ENCODE data around the gene ARSI. TPM values are rescaled to one million over a fixed set of nuclear protein-coding genes. Genes with fewer than 3 reads are reported as not detected.

The ARSI gene
- total RNA-seq (not detected), total RNA-seq (0 to 0.23 reads per million in 2 donors)

- peak within 1 kb of the TSS; percentile 19 for H3K4me3 Mint-ChIP-seq
- no peaks in the 10 kb centered on the region for H3K9me3 ChIP-seq (ENCODE audit: control insufficient read depth, low read length, poor library complexity, severe bottlenecking)
- H3K27me3 Mint-ChIP-seq, result peaks cover 53% of the 10 kb centered on the region
- no peak within 1 kb of the TSS for H3K27ac Mint-ChIP-seq
- H3K36me3 Mint-ChIP-seq (ENCODE audit: low read depth), result peaks cover 2% of the 10 kb centered on the region
- H3K4me1 Mint-ChIP-seq, result peaks cover 11% of the 10 kb centered on the region
- ATAC-seq (no peak), DNase-seq (no peak)
Observed at GRCh38 chr5:150302301-150303069, at the start of gene ARSI. TSS of gene ARSI (minus strand) at chr5:150302905. CDS start at chr5:150302373, 532 bp downstream.

- Mint-ChIP-seq H3K27ac (peak overlapping the region; percentile 79), H3K36me3 (ENCODE audit: low read depth) (no peaks in the 10 kb centered on the region), H3K4me1 (peaks cover 14% of the 10 kb centered on the region), H3K4me3 (no peak overlapping the region), H3K27me3 (no peaks in the 10 kb centered on the region)
- H3K9me3 ChIP-seq (ENCODE audit: control insufficient read depth, low read length, poor library complexity, severe bottlenecking), result no peaks in the 10 kb centered on the region
- ATAC-seq, result peak; percentile 79
- no peak for DNase-seq
Observed at GRCh38 chr5:150350524-150351344, 48.0 kb upstream of the ARSI start.

DNA sequence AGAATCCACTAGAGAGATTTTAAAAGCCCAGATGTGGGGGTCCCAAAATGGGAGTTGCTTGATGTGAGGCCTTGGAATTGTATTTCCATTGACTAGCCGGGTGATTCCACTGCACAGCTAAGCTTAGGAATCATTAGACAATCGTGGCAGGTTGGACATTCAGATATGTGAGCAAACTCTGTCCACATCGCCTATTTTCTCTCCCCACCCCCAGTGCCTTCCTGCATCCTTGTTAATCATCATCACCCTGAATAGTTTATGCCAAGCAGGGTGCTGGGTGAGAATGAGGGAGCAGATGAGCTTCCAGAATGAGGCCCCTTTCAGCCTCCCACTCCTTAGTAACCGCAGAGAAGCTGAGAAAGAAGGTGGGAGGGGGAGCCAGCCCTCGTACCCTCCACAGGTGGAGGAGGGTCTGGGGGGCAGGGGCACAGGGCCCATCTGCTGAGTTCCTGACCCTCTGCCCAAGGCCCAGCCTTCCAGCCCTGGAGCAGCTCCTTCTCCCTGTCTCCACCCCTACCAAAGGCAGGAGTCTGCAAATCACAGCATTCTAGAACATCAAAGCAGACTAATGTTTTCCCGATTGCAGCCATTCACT lies 47.1 kb upstream of the ARSI start:
- Mint-ChIP-seq H3K27ac (peak overlapping the region; percentile 4), H3K36me3 (ENCODE audit: low read depth) (no peaks in the 10 kb centered on the region), H3K4me1 (peaks cover 14% of the 10 kb centered on the region), H3K4me3 (no peak overlapping the region), H3K27me3 (peaks cover under 1% of the 10 kb centered on the region)
- H3K9me3 ChIP-seq (ENCODE audit: control insufficient read depth, low read length, poor library complexity, severe bottlenecking), result no peaks in the 10 kb centered on the region
- DNase-seq (no peak), ATAC-seq (no peak)

DNA sequence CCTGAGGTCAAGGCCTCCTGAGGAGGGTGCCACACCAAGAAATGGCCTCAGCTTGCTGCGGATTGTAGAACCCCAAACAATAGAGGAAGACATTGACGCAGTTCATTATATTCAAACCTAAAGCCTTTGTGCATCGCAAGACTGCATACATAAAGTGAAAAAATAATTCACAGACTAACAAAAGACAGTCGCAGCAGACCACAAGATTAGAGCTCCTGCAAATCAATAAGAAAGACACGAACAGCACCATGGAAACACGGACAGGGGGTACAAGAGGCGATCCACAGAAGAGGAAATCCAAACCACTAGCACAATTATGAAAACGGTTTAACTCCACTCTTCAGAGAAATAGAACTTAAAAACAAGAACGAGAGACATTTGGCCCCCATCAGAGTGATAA lies 44.7 kb upstream of the ARSI start:
- H3K4me1 Mint-ChIP-seq, result peaks cover 14% of the 10 kb centered on the region
- peaks cover 13% of the 10 kb centered on the region for H3K27me3 Mint-ChIP-seq
- H3K4me3 Mint-ChIP-seq, result no peak overlapping the region
- H3K36me3 Mint-ChIP-seq (ENCODE audit: low read depth), result no peaks in the 10 kb centered on the region
- ATAC-seq (no peak), DNase-seq (no peak)
- H3K9me3 ChIP-seq (ENCODE audit: control insufficient read depth, low read length, poor library complexity, severe bottlenecking), result no peaks in the 10 kb centered on the region
- H3K27ac Mint-ChIP-seq, result no peak overlapping the region

DNA sequence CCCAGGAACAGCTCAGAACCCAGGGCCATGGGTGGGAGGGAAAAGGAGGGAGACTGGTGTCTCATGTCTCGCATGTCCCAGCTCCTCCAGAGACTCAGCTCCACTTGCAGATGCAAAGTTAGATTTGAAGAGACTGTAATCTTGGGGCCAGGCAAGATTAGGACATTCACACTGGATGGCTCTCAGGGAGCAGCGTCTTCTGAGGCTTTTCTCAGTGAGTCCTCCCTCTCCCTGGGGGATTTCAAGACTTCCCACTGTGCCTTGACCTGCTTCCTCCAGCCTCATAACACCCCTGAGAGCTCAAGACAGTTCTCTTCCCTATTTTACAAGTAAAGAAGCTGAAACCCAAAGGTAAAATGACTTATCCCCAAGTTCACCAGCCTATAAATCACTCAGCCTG lies 44.3 kb upstream of the ARSI start:
- no peak overlapping the region for H3K27ac Mint-ChIP-seq
- H3K36me3 Mint-ChIP-seq (ENCODE audit: low read depth), result no peaks in the 10 kb centered on the region
- H3K4me1 Mint-ChIP-seq, result peaks cover 12% of the 10 kb centered on the region
- peaks cover 13% of the 10 kb centered on the region for H3K27me3 Mint-ChIP-seq
- DNase-seq (no peak), ATAC-seq (no peak)
- H3K4me3 Mint-ChIP-seq, result no peak overlapping the region
- H3K9me3 ChIP-seq (ENCODE audit: control insufficient read depth, low read length, poor library complexity, severe bottlenecking), result no peaks in the 10 kb centered on the region

- Mint-ChIP-seq H3K4me1 (peaks cover 12% of the 10 kb centered on the region), H3K4me3 (no peak overlapping the region), H3K36me3 (ENCODE audit: low read depth) (no peaks in the 10 kb centered on the region), H3K27ac (no peak overlapping the region), H3K27me3 (peaks cover 13% of the 10 kb centered on the region)
- ATAC-seq (no peak), DNase-seq (no peak)
- H3K9me3 ChIP-seq (ENCODE audit: control insufficient read depth, low read length, poor library complexity, severe bottlenecking), result no peaks in the 10 kb centered on the region
Observed at GRCh38 chr5:150346592-150346991, 43.9 kb upstream of the ARSI start.

DNA sequence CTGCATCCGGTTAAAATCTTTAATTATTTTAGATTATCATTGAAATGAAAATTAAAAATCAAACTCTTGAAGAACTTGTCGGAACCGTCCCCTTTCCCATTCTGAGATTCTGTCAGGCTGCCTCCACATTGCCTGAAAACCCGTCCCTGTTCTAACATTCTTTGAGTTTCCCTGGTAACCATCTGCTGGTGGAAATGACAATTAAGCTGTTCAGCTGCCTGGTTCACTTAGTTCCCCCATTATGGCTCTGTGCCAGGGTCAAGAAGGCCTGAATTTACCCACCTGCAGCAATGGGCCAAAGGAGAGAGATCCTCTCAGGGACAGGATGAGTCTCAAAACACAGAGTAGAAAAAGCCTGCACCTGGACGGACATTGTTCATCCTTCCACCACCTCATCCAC lies 43.0 kb upstream of the ARSI start:
- DNase-seq (no peak), ATAC-seq (no peak)
- Mint-ChIP-seq H3K36me3 (ENCODE audit: low read depth) (no peaks in the 10 kb centered on the region), H3K27me3 (peaks cover 13% of the 10 kb centered on the region), H3K27ac (no peak overlapping the region), H3K4me1 (peaks cover 5% of the 10 kb centered on the region), H3K4me3 (no peak overlapping the region)
- H3K9me3 ChIP-seq (ENCODE audit: control insufficient read depth, low read length, poor library complexity, severe bottlenecking), result no peaks in the 10 kb centered on the region

- ATAC-seq (no peak), DNase-seq (no peak)
- H3K9me3 ChIP-seq (ENCODE audit: control insufficient read depth, low read length, poor library complexity, severe bottlenecking), result no peaks in the 10 kb centered on the region
- no peaks in the 10 kb centered on the region for H3K36me3 Mint-ChIP-seq (ENCODE audit: low read depth)
- H3K27me3 Mint-ChIP-seq, result peaks cover 13% of the 10 kb centered on the region
- H3K4me3 Mint-ChIP-seq, result no peak overlapping the region
- peaks cover 2% of the 10 kb centered on the region for H3K4me1 Mint-ChIP-seq
- no peak overlapping the region for H3K27ac Mint-ChIP-seq
Observed at GRCh38 chr5:150343994-150344631, 41.4 kb upstream of the ARSI start.

DNA sequence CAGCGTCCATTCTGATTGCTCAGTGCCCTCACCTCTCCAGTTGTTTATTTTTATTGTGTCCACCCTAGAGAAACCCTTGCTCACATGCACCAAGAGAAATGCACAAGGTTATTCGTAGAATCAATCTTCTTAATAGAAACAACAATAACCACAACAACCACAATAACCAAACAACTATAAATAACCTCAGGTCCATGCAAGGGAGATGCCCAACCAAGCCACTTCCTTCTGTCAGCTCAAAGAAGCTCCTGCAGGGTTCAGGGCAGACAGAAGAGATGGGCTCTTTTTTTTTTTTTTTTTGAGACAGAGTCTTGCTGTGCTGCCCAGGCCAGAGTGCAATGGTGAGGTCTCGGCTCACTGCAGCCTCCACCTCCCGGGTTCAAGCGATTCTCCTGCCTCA lies 39.9 kb upstream of the ARSI start:
- Mint-ChIP-seq H3K36me3 (ENCODE audit: low read depth) (no peaks in the 10 kb centered on the region), H3K4me3 (no peak overlapping the region), H3K27ac (no peak overlapping the region), H3K4me1 (peaks cover 2% of the 10 kb centered on the region), H3K27me3 (peaks cover 13% of the 10 kb centered on the region)
- no peak for DNase-seq
- ATAC-seq, result no peak
- no peaks in the 10 kb centered on the region for H3K9me3 ChIP-seq (ENCODE audit: control insufficient read depth, low read length, poor library complexity, severe bottlenecking)

DNA sequence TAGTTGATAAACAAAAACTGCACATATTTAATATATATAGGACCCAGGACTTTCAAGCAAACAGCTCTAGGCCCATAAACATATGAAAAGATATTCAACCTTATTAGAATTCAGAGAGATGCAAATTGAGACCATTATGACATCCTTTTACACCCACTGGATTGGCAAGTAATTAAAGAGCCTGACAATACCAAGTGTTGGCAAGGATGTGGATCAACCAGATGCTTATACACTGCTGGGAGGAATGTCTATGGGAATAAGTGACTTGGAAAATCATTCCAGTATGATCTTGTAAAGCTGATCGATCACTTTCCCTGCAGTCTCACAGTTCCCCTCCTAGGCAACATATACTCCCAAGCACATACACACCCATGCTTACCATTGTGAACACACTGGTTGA lies 39.3 kb upstream of the ARSI start:
- H3K36me3 Mint-ChIP-seq (ENCODE audit: low read depth), result no peaks in the 10 kb centered on the region
- no peak for ATAC-seq
- no peak overlapping the region for H3K27ac Mint-ChIP-seq
- peaks cover 13% of the 10 kb centered on the region for H3K27me3 Mint-ChIP-seq
- H3K4me3 Mint-ChIP-seq, result no peak overlapping the region
- no peaks in the 10 kb centered on the region for H3K9me3 ChIP-seq (ENCODE audit: control insufficient read depth, low read length, poor library complexity, severe bottlenecking)
- DNase-seq, result no peak
- H3K4me1 Mint-ChIP-seq, result no peaks in the 10 kb centered on the region

- ATAC-seq (no peak), DNase-seq (no peak)
- Mint-ChIP-seq H3K27me3 (peaks cover 13% of the 10 kb centered on the region), H3K4me1 (no peaks in the 10 kb centered on the region), H3K36me3 (ENCODE audit: low read depth) (no peaks in the 10 kb centered on the region), H3K4me3 (no peak overlapping the region), H3K27ac (no peak overlapping the region)
- no peaks in the 10 kb centered on the region for H3K9me3 ChIP-seq (ENCODE audit: control insufficient read depth, low read length, poor library complexity, severe bottlenecking)
Observed at GRCh38 chr5:150341331-150341730, 38.6 kb upstream of the ARSI start.

DNA sequence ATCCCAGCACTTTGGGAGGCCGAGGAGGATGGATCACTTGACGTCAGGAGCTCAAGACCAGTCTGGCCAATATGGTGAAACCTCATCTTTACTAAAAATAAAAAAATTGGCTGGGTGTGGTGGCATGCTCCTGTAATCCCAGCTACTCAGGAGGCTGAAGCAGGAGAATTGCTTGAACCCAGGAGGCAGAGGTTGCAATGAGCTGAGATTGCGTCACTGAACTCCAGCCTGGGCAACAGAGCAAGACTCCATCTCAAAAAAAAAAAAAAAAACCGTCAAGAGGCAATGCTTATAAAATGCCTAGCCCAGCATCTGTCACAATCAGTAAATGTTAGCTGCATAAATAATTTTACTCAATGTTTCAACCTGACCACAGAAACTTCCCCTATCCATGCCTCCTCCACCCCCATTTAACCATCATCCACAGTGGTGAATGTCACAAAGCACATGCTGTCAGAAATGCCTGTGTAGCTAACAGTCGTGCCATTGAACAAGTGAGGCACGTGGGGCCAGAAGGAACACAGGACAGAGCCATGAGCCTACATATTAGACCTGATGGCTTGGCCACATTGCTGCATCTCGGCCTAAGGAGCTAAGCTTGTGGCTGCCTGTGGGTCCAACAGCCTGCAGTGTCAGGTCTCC lies 38.0 kb upstream of the ARSI start:
- Mint-ChIP-seq H3K27ac (no peak overlapping the region), H3K36me3 (ENCODE audit: low read depth) (no peaks in the 10 kb centered on the region), H3K27me3 (peaks cover 13% of the 10 kb centered on the region), H3K4me1 (no peaks in the 10 kb centered on the region), H3K4me3 (no peak overlapping the region)
- no peaks in the 10 kb centered on the region for H3K9me3 ChIP-seq (ENCODE audit: control insufficient read depth, low read length, poor library complexity, severe bottlenecking)
- DNase-seq (no peak), ATAC-seq (no peak)

DNA sequence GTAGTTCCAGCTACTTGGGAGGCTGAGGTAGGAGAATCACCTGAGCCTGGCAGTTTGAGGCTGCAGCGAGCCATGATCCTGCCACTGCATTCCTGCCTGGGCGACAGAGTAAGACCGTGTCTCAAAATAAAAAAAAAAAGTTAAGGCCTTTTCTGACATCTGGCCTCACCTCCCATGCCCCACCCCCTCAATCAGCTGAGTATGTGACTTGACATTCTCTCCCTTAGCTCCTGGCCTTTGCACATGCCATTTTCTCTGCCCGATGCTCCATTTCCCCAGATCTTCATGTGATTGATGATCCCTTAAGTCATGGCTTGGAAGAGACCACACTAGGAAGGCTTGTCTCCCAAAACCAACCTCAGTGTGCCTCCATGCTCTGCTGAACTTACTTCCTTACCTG lies 37.1 kb upstream of the ARSI start:
- DNase-seq (no peak), ATAC-seq (no peak)
- H3K4me3 Mint-ChIP-seq, result no peak overlapping the region
- H3K27me3 Mint-ChIP-seq, result peaks cover 13% of the 10 kb centered on the region
- no peaks in the 10 kb centered on the region for H3K9me3 ChIP-seq (ENCODE audit: control insufficient read depth, low read length, poor library complexity, severe bottlenecking)
- H3K4me1 Mint-ChIP-seq, result no peaks in the 10 kb centered on the region
- no peak overlapping the region for H3K27ac Mint-ChIP-seq
- H3K36me3 Mint-ChIP-seq (ENCODE audit: low read depth), result peaks cover 2% of the 10 kb centered on the region

Measured in T-helper 17 cell (primary cell).